Ectodermal cell (in vitro differentiated cells): ENCODE data around the gene PRXL2B.

ENCODE experiments used
- H3K27ac ChIP-seq: 2 replicates; pipeline ENCODE4 v1.7.0; 2013; ENCODE audit warnings: mild to moderate bottlenecking, low read depth, low read length; ENCODE audit not compliant: insufficient read depth, poor library complexity, severe bottlenecking
- H3K27me3 ChIP-seq: 2 replicates; pipeline ENCODE4 v1.7.0; 2013; ENCODE audit warnings: mild to moderate bottlenecking, low read length; ENCODE audit not compliant: insufficient read depth, control insufficient read depth, poor library complexity, severe bottlenecking
- H3K36me3 ChIP-seq: one replicate; pipeline ENCODE4 v1.7.0; 2013; ENCODE audit warnings: low read length; ENCODE audit not compliant: control insufficient read depth, insufficient read depth
- H3K4me1 ChIP-seq: one replicate; pipeline ENCODE4 v1.7.0; 2013; ENCODE audit warnings: low read length; ENCODE audit not compliant: control insufficient read depth, insufficient read depth
- H3K4me3 ChIP-seq: 2 replicates; pipeline ENCODE4 v1.7.0; 2013; ENCODE audit warnings: low read depth, low read length, control low read depth; ENCODE audit not compliant: insufficient read depth
- H3K9me3 ChIP-seq: 2 replicates; pipeline ENCODE4 v1.7.0; 2013; ENCODE audit warnings: mild to moderate bottlenecking, low read length, moderate library complexity; ENCODE audit not compliant: control insufficient read depth
- WGBS, 2 experiments: methylation state at CpG; one replicate each; pipeline ENCODE4 v1.1.7; 2013; ENCODE audit warnings: missing lambda C conversion rate in 2 of 2; 5-methylcytosine and 5-hydroxymethylcytosine counted together

PRXL2B gene

GRCh38 chr1:2639203-2639602, 52.6 kb downstream of the PRXL2B start:
- H3K4me3 ChIP-seq = no peak overlapping the region
- H3K27ac ChIP-seq = no peak overlapping the region
- peaks cover 5% of the 10 kb centered on the region for H3K27me3 ChIP-seq
- H3K9me3 ChIP-seq = peaks cover 4% of the 10 kb centered on the region
- H3K36me3 ChIP-seq = no peaks in the 10 kb centered on the region
- 79% methylated on average over 11 of the region's 11 CpGs for WGBS, 2 experiments
- peaks cover 7% of the 10 kb centered on the region for H3K4me1 ChIP-seq

- H3K9me3 ChIP-seq = peaks cover 4% of the 10 kb centered on the region
- H3K4me1 ChIP-seq = peaks cover 7% of the 10 kb centered on the region
- H3K27ac ChIP-seq = no peak overlapping the region
- WGBS, 2 experiments = 88 to 89% methylated on average over 26 of the region's 26 CpGs
- H3K27me3 ChIP-seq = peaks cover 5% of the 10 kb centered on the region
- H3K4me3 ChIP-seq = no peak overlapping the region
- no peaks in the 10 kb centered on the region for H3K36me3 ChIP-seq
These were observed 53.3 kb downstream of the PRXL2B start for GRCh38 chr1:2639607-2640521.

- Histone ChIP-seq H3K27ac (no peak overlapping the region), H3K9me3 (peaks cover 4% of the 10 kb centered on the region), H3K4me3 (no peak overlapping the region), H3K27me3 (peaks cover 5% of the 10 kb centered on the region), H3K4me1 (peaks cover 7% of the 10 kb centered on the region), H3K36me3 (no peaks in the 10 kb centered on the region)
- WGBS, 2 experiments = 88% methylated on average over 3 of the region's 3 CpGs
These were observed 54.0 kb downstream of the PRXL2B start for GRCh38 chr1:2640626-2641025.
